Measurements from ENCODE around the gene TMEM208. TPM values are rescaled to one million over a fixed set of nuclear protein-coding genes. Genes with fewer than 3 reads are reported as not detected.

The TMEM208 gene
- total RNA-seq, 1 donor from 2014 or later: 12.5 TPM

GRCh38 chr16:67229906-67230808, 3.2 kb downstream of the TMEM208 start:
- intact Hi-C loops (cut with DNase I): no loop called here
- ATAC-seq: no peak
- peak; percentile 60 for DNase-seq (ENCODE audit: missing footprints)

GRCh38 chr16:67230809-67231660, 4.1 kb downstream of the TMEM208 start:
- intact Hi-C loops (cut with DNase I): no loop called here
- no peak for ATAC-seq
- DNase-seq (ENCODE audit: missing footprints): peak; percentile 16

DNA sequence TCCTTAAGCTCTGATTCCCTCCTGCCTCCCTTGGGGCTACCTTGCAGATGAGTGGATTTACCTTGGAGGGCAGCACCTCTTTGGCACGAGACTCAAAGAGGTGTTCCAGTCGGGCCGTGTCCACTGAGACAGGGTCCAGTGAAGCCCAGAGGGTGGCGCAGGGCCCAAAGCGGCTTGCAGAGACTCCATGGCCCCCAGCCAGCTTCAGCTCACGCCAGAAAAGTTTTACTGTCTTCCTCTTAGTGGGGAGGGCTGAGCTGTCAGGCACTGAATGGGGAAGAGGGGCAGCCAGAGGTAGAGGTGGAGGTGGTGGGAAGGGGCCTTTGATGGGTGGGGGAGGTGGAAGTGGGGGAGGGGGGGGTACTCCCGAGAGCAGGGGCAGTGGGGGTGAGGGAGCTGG, 6.7 kb downstream of the TMEM208 start:
- intact Hi-C loops (cut with DNase I): no loop called here
- ATAC-seq (no peak), DNase-seq (ENCODE audit: missing footprints) (peak; percentile 37)

DNA sequence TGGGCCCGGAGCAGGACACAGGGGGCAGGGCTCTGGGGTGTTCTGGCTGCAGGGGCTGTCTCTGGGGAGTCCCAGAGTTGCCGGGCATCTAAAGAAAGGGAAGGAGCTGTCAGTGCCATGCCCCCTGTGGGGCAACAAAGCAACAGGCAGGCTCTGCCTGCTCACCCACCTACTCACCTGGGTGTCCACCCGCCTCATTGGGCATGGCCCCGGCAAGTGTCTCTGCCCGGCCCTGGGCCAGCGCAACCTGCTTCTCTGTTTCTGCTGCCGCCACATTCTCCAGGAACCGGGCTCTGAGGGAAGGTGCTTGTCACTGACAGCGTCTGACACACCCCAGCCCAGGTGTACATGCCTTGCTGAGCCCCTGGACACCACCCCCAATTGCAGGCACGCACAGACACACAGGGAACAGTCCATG, 7.3 kb downstream of the TMEM208 start:
- DNase-seq (ENCODE audit: missing footprints) (peak; percentile 11), ATAC-seq (no peak)
- intact Hi-C loops (cut with DNase I): no loop called here

DNA sequence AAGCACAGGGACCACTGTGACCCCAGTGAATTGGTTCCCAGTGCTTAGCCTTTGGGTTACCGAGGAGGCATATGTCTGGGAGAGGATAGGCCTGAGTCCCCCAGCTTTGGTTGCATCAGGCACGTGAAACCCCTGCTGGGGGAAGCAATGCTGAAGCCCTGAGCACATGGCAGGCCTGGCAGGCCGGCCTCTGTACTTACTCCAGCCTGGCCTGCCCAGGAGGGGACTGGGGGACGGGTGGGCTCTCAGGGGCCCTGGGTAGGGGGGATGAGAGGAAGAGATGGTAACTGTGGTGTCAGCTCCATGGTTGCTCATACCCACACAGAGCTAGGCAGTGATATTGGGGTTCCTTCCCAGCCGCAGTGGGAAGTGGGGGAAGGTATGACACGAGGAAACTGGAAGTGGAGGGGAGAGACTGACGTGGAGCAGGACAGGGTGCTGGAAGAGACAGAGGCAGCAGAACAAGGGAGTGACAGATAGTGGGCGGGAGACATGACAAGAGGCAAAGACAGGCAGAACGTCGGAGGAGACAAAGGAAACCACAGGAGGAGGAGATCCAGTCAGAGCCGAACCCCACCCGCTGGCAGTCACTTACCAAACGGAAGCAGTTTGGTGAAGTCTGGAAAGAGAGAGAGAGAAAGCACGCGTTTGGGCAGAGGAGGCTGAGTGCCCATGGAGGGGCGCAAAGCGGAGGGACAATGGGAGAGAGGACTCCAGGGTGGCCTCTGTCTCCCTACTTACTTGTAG, 9.1 kb downstream of the TMEM208 start:
- intact Hi-C loops (cut with DNase I): no loop called here
- ATAC-seq (no peak), DNase-seq (ENCODE audit: missing footprints) (peak; percentile 32)

DNA sequence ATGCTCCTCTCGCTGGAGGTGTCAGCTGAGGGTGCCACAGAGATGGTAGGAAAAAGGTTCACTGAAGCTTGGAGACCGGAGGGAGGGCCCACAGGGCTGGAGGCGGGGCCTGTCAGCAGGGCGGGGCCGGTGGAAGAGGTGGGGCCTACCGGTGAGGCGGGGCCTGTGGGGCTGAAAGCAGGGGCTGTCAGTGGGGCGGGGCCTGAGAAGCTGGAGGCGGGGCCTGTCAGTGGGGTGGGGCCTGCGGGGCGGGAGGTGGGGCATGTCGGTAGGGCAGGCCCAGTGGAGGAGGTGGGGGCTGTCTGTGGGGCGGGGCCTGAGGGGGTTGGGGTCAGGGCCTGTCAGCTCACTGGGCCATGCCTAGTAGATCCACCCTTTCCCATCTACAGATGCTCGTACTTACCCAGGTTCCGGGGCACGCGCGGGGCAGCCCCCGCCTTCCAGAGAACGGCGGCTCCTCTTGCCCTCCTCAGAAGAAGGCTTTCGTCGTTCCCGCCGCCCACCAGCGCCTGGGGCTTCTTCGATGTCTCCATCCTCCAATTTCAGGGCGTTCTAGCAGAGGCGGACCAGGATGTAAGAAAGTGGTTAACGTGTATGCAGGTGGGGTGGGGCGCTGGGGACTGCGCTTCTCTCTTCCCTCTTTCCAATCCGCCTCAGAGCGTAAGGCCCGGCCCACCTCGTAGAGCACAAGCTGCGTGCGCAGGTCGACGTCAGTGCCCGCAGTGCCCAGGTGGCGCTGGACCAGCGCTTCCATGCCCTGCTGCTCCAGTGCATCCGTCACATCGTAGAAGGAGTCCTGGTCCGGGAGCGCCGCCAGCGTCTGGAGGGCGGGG, 9.8 kb downstream of the TMEM208 start:
- intact Hi-C loops (cut with DNase I): no loop called here
- DNase-seq (ENCODE audit: missing footprints) (peak; percentile 58), ATAC-seq (no peak)

DNA sequence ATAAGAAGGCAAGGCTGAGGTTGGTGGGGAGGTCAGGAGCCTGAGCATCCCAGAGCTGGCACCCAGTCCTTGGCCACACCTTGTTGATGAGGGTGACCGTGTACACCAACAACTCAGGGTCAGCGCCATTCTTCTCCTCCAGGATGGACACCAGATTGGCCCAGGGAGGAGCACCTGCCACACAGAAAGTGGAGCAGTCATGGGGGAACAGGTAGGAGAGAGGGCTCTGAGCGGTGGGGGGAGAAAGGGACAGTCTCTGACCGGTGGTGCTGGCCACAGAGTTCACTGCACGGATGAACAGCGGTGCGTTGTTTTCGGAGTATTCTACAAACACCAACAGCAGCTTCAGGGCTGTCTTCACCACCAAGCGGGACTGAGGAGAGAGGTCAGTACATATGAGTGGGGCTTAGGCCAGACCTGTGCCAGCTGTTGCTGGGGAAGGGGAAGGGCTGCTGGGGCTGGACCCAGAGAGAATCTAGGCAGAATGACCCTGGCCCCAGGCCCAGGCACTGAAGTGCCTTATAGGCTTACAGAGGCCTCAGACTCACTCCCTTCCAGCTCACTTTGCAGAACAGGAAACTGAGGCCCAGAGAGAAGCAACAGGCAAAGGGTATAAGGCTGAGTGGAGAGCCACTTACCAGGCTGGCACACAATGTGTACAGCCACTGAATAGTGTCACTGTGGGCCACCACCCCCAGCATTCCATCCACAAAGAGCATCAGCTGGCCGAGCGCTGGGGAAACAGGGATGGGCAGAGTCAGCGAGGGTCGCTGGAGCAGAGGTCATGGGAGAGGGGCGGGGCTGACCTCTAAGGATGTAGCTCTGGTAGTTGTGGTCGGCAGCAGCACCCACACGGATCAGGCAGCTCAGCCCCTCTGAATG, 10.7 kb downstream of the TMEM208 start:
- DNase-seq (ENCODE audit: missing footprints) (peak; percentile 65), ATAC-seq (no peak)
- intact Hi-C loops (cut with DNase I): no loop called here

GRCh38 chr16:67238278-67238575, 11.3 kb downstream of the TMEM208 start:
- DNase-seq (ENCODE audit: missing footprints): no peak
- no peak for ATAC-seq
- intact Hi-C loops (cut with DNase I): no loop called here

- peak; percentile 17 for DNase-seq (ENCODE audit: missing footprints)
- ATAC-seq: no peak
- intact Hi-C loops (cut with DNase I): no loop called here
These were observed 12.0 kb downstream of the TMEM208 start for GRCh38 chr16:67238806-67239470.

GRCh38 chr16:67240506-67240905, 13.6 kb downstream of the TMEM208 start:
- ATAC-seq (no peak), DNase-seq (ENCODE audit: missing footprints) (peak; percentile 13)
- intact Hi-C loops (cut with DNase I): no loop called here

- ATAC-seq: peak; percentile 39
- peak; percentile 80 for DNase-seq (ENCODE audit: missing footprints)
- intact Hi-C loops (cut with DNase I): no loop called here
These were observed 14.3 kb downstream of the TMEM208 start for GRCh38 chr16:67241008-67241900.

DNA sequence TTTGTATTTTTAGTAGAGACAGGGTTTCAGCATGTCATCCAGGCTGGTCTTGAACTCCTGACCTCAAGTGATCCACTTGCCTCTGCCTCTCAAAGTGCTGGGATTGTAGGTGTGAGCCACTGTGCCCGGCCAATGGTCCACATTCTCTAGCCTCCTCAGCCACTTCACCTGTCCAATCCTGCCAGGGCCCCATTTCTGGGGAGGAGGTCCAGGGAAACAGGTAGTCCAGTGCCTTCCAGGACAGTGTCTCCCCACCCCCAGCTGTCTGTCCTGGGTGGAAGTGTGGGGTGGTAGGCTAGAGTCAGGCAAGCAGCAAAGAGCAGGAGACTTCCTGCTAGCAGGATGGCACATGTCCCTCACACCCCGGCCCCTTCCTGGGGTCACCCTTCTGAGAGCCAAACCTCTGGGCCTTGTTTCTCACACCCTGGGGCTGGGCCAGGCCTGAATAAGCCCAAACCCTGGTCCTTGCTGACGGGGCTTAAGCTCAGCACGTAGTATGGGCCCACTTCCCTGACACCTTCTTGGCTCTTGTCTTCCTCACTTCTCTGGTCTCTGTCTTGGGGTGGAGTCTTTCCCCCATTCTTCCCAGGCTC, 15.3 kb downstream of the TMEM208 start:
- DNase-seq (ENCODE audit: missing footprints) (peak; percentile 65), ATAC-seq (no peak)
- intact Hi-C loops (cut with DNase I): no loop called here

- intact Hi-C loops (cut with DNase I): no loop called here
- no peak for ATAC-seq
- DNase-seq (ENCODE audit: missing footprints): peak; percentile 37
These were observed 16.6 kb downstream of the TMEM208 start for GRCh38 chr16:67243481-67243880.

GRCh38 chr16:67244387-67245185, 17.7 kb downstream of the TMEM208 start:
- DNase-seq (ENCODE audit: missing footprints) (peak; percentile 85), ATAC-seq (peak; percentile 32)
- intact Hi-C loops (cut with DNase I): loop anchor here (1.0 kb wide), 1 partner anchor 17 kb away; the partner anchor contains the start of gene TMEM208

DNA sequence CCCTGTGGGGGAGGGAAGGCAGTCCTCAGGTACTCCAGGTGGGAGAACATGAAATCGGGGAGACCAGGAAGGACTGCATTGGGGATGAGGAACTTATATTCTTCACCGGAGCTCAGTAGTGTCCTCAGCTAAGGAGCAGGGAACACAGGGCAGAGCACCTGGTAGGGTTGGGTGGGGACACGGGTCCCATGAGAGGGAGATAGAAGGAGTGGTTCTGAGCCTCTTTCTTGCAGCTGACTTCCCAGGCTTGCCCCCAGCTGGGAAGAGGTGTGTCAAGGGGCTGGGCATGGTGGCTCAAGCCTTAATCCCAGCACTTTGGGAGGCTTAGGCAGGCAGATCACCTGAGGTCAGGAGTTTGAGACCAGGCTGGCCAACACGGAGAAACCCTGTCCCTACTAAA, 18.3 kb downstream of the TMEM208 start:
- ATAC-seq: no peak
- peak; percentile 28 for DNase-seq (ENCODE audit: missing footprints)
- intact Hi-C loops (cut with DNase I): no loop called here

All from Right ventricle myocardium inferior (tissue), 1 donor.